IgD-negative memory B cell (primary cell): ENCODE measurements around the gene USP31. TPM values are rescaled to one million over a fixed set of nuclear protein-coding genes. Genes with fewer than 3 reads are reported as not detected.

Experiments
- H3K27ac Mint-ChIP-seq, 3 donors: one replicate each; pipeline ENCODE4 v1.8.0; 2020 to 2022; ENCODE audit warnings: mild to moderate bottlenecking in 3 of 3, mixed read lengths in 3 of 3, moderate library complexity in 1 of 3
- H3K27me3 Mint-ChIP-seq: one replicate; pipeline ENCODE4 v1.8.0; 2021; ENCODE audit warnings: mixed read lengths
- H3K36me3 Mint-ChIP-seq: one replicate; pipeline ENCODE4 v1.8.0; 2020; ENCODE audit warnings: mild to moderate bottlenecking, mixed read lengths
- H3K4me1 Mint-ChIP-seq, 3 donors: one replicate each; pipeline ENCODE4 v1.8.0; 2020 to 2022; ENCODE audit warnings: mixed read lengths in 3 of 3, mild to moderate bottlenecking in 1 of 3
- H3K4me3 Mint-ChIP-seq, 4 donors: one replicate each; pipeline ENCODE4 v1.8.0; 2020 to 2022; ENCODE audit warnings: mild to moderate bottlenecking in 4 of 4, mixed read lengths in 4 of 4, moderate library complexity in 3 of 4
- H3K9me3 Mint-ChIP-seq, 3 donors: one replicate each; pipeline ENCODE4 v1.8.0; 2020 to 2021; ENCODE audit warnings: mixed read lengths in 3 of 3, mild to moderate bottlenecking in 1 of 3
- polyA plus RNA-seq: library from polyadenylated mRNA; unstranded; fragments of 300-500 nt; fragmentation: Illumina TruSeq; gene quantifications from one replicate; pipeline ENCODE4 v1.2.3, GENCODE V29; 2021

The USP31 gene
- polyA plus RNA-seq = 0.44 TPM

- peaks cover 0 to 11% (median 5%) of the 10 kb centered on the region in 3 donors for H3K4me1 Mint-ChIP-seq
- H3K27me3 Mint-ChIP-seq = peaks cover 2% of the 10 kb centered on the region
- H3K4me3 Mint-ChIP-seq = peak within 1 kb of the TSS; percentile 91 to 97 (median 96)
- H3K9me3 Mint-ChIP-seq = no peaks in the 10 kb centered on the region
- H3K36me3 Mint-ChIP-seq = no peaks in the 10 kb centered on the region
- H3K27ac Mint-ChIP-seq = peak within 1 kb of the TSS; percentile 90 to 91 (median 91)
Measured at GRCh38 chr16:23149267-23149992, at the start of gene USP31. USP31 (minus strand) TSS chr16:23149452; CDS start chr16:23149270, 182 bp downstream.

GRCh38 chr16:23196539-23196938, 47.3 kb upstream of the USP31 start:
- Mint-ChIP-seq H3K27ac (peak overlapping the region in 1 of 3 donors; percentile 48), H3K4me1 (no peaks in the 10 kb centered on the region), H3K4me3 (no peak overlapping the region), H3K9me3 (no peaks in the 10 kb centered on the region), H3K36me3 (no peaks in the 10 kb centered on the region), H3K27me3 (peaks cover 11% of the 10 kb centered on the region)

GRCh38 chr16:23195366-23195978, 46.2 kb upstream of the USP31 start:
- peaks cover under 1% of the 10 kb centered on the region for H3K36me3 Mint-ChIP-seq
- peaks cover 0 to under 1% (median 0%) of the 10 kb centered on the region in 3 donors for H3K9me3 Mint-ChIP-seq
- no peak overlapping the region for H3K4me3 Mint-ChIP-seq
- no peak overlapping the region for H3K27ac Mint-ChIP-seq
- H3K27me3 Mint-ChIP-seq = peaks cover 3% of the 10 kb centered on the region
- H3K4me1 Mint-ChIP-seq = no peaks in the 10 kb centered on the region

- Mint-ChIP-seq H3K4me3 (no peak overlapping the region), H3K27ac (no peak overlapping the region), H3K36me3 (peaks cover 2% of the 10 kb centered on the region), H3K27me3 (peaks cover 1% of the 10 kb centered on the region), H3K9me3 (peaks cover 0 to 2% (median 0%) of the 10 kb centered on the region in 3 donors), H3K4me1 (no peaks in the 10 kb centered on the region)
Measured at GRCh38 chr16:23194497-23195221, 45.4 kb upstream of the USP31 start.

GRCh38 chr16:23188911-23189310, 39.7 kb upstream of the USP31 start:
- H3K4me1 Mint-ChIP-seq = peaks cover 0 to 2% (median 0%) of the 10 kb centered on the region in 3 donors
- H3K27ac Mint-ChIP-seq = no peak overlapping the region
- peaks cover 2% of the 10 kb centered on the region for H3K36me3 Mint-ChIP-seq
- peaks cover 15% of the 10 kb centered on the region for H3K27me3 Mint-ChIP-seq
- no peak overlapping the region for H3K4me3 Mint-ChIP-seq
- peaks cover 0 to 2% (median 0%) of the 10 kb centered on the region in 3 donors for H3K9me3 Mint-ChIP-seq

- Mint-ChIP-seq H3K27me3 (peaks cover 18% of the 10 kb centered on the region), H3K27ac (no peak overlapping the region), H3K4me1 (peaks cover 3 to 4% (median 4%) of the 10 kb centered on the region in 3 donors), H3K36me3 (peaks cover 2% of the 10 kb centered on the region), H3K9me3 (peaks cover 0 to 2% (median 0%) of the 10 kb centered on the region in 3 donors), H3K4me3 (no peak overlapping the region)
Measured at GRCh38 chr16:23187341-23187740, 38.1 kb upstream of the USP31 start.

GRCh38 chr16:23186171-23186570, 36.9 kb upstream of the USP31 start:
- H3K36me3 Mint-ChIP-seq = peaks cover 2% of the 10 kb centered on the region
- H3K4me3 Mint-ChIP-seq = no peak overlapping the region
- no peak overlapping the region for H3K27ac Mint-ChIP-seq
- peaks cover 22% of the 10 kb centered on the region for H3K27me3 Mint-ChIP-seq
- H3K4me1 Mint-ChIP-seq = peaks cover 4 to 13% (median 6%) of the 10 kb centered on the region in 3 donors
- H3K9me3 Mint-ChIP-seq = peaks cover 0 to 2% (median 0%) of the 10 kb centered on the region in 3 donors

GRCh38 chr16:23185656-23186055, 36.4 kb upstream of the USP31 start:
- peaks cover 0 to 2% (median 0%) of the 10 kb centered on the region in 3 donors for H3K9me3 Mint-ChIP-seq
- no peak overlapping the region for H3K27ac Mint-ChIP-seq
- H3K27me3 Mint-ChIP-seq = peaks cover 22% of the 10 kb centered on the region
- H3K4me1 Mint-ChIP-seq = peaks cover 4 to 15% (median 6%) of the 10 kb centered on the region in 3 donors
- H3K4me3 Mint-ChIP-seq = no peak overlapping the region
- peaks cover 2% of the 10 kb centered on the region for H3K36me3 Mint-ChIP-seq

- H3K4me3 Mint-ChIP-seq = peak overlapping the region in 3 of 4 donors; percentile 60 to 87 (median 83)
- peak overlapping the region in 2 of 3 donors; percentile 10 to 18 for H3K27ac Mint-ChIP-seq
- H3K27me3 Mint-ChIP-seq = peaks cover 30% of the 10 kb centered on the region
- no peaks in the 10 kb centered on the region for H3K36me3 Mint-ChIP-seq
- H3K9me3 Mint-ChIP-seq = no peaks in the 10 kb centered on the region
- H3K4me1 Mint-ChIP-seq = peaks cover 6 to 15% (median 7%) of the 10 kb centered on the region in 3 donors
Measured at GRCh38 chr16:23183543-23183862, 34.3 kb upstream of the USP31 start.

GRCh38 chr16:23182679-23183542, 33.7 kb upstream of the USP31 start, which contains the start of gene SCNN1G:
SCNN1G (plus strand) TSS chr16:23182745; CDS start chr16:23186272, 3,527 bp downstream.
- H3K4me3 Mint-ChIP-seq = peak within 1 kb of the TSS in 3 of 4 donors; percentile 60 to 87 (median 83)
- H3K27me3 Mint-ChIP-seq = peaks cover 33% of the 10 kb centered on the region
- H3K27ac Mint-ChIP-seq = peak within 1 kb of the TSS in 2 of 3 donors; percentile 10 to 18
- H3K4me1 Mint-ChIP-seq = peaks cover 6 to 15% (median 7%) of the 10 kb centered on the region in 3 donors
- no peaks in the 10 kb centered on the region for H3K9me3 Mint-ChIP-seq
- H3K36me3 Mint-ChIP-seq = no peaks in the 10 kb centered on the region

GRCh38 chr16:23182206-23182678, 33.0 kb upstream of the USP31 start:
- Mint-ChIP-seq H3K9me3 (no peaks in the 10 kb centered on the region), H3K27ac (no peak overlapping the region), H3K36me3 (no peaks in the 10 kb centered on the region), H3K4me3 (peak overlapping the region in 2 of 4 donors; percentile 37 to 57), H3K27me3 (peaks cover 34% of the 10 kb centered on the region), H3K4me1 (peaks cover 5 to 15% (median 7%) of the 10 kb centered on the region in 3 donors)

GRCh38 chr16:23181506-23181905, 32.3 kb upstream of the USP31 start:
- Mint-ChIP-seq H3K4me1 (peaks cover 5 to 15% (median 7%) of the 10 kb centered on the region in 3 donors), H3K36me3 (no peaks in the 10 kb centered on the region), H3K27me3 (peaks cover 34% of the 10 kb centered on the region), H3K27ac (no peak overlapping the region), H3K4me3 (peak overlapping the region in 3 of 4 donors; percentile 17 to 82 (median 52)), H3K9me3 (no peaks in the 10 kb centered on the region)

- Mint-ChIP-seq H3K27ac (no peak overlapping the region), H3K4me3 (no peak overlapping the region), H3K27me3 (peaks cover 40% of the 10 kb centered on the region), H3K4me1 (peaks cover 0 to 3% (median 0%) of the 10 kb centered on the region in 3 donors), H3K9me3 (peaks cover 0 to 2% (median 0%) of the 10 kb centered on the region in 3 donors), H3K36me3 (no peaks in the 10 kb centered on the region)
Measured at GRCh38 chr16:23175651-23176050, 26.4 kb upstream of the USP31 start.

- peaks cover 0 to 2% (median 0%) of the 10 kb centered on the region in 3 donors for H3K4me1 Mint-ChIP-seq
- no peak overlapping the region for H3K4me3 Mint-ChIP-seq
- H3K27ac Mint-ChIP-seq = no peak overlapping the region
- no peaks in the 10 kb centered on the region for H3K36me3 Mint-ChIP-seq
- H3K27me3 Mint-ChIP-seq = peaks cover 39% of the 10 kb centered on the region
- H3K9me3 Mint-ChIP-seq = peaks cover 0 to 2% (median 0%) of the 10 kb centered on the region in 3 donors
Measured at GRCh38 chr16:23174622-23175021, 25.4 kb upstream of the USP31 start.
